C4-2B (cell line): ENCODE data around the gene TRIAP1.

Experiments used
- CTCF ChIP-seq: fragments of 450-650 bp; conservative IDR thresholded peaks from 2 replicates; pipeline ENCODE4 v1.5.1; 2017; ENCODE audit warnings: mild to moderate bottlenecking
- ZFX ChIP-seq: fragments of 450-650 bp; IDR thresholded peaks from 2 replicates; pipeline ENCODE4 v1.6.1; 2017

GRCh38 chr12:120479458-120479857 lies 33.3 kb upstream of the TRIAP1 start:
- TF ChIP-seq CTCF, result no peak
- TF ChIP-seq ZFX, result no peak
